ENCODE results near the gene SLC25A36. TPM values are rescaled to one million over a fixed set of nuclear protein-coding genes. Genes with fewer than 3 reads are reported as not detected.

Gene SLC25A36
- total RNA-seq, 2 experiments from 2014 or later = 61.4 to 65.1 TPM

Other genes with a start within 250 kb of the SLC25A36 start
- gene SPSB4, start 109.5 kb downstream of the SLC25A36 start, total RNA-seq = not detected